DMS79 treated with DMSO at 0.1 percent for 48 hours (cell line): ENCODE data around the gene COQ7.

ENCODE experiments used
- DNase-seq: peaks from one replicate; lab custom pipeline; 2025; lab: John Stamatoyannopoulos, UW

Gene COQ7

GRCh38 chr16:19113577-19114358 is 46.4 kb downstream of the COQ7 start, which contains the start of gene ITPRIPL2:
TSS of gene ITPRIPL2 (plus strand) at chr16:19113964. CDS start at chr16:19114462, 498 bp downstream.
- no peak for DNase-seq

GRCh38 chr16:19114359-19115147 is 47.1 kb downstream of the COQ7 start:
- DNase-seq = peak; percentile 26

- no peak for DNase-seq
Observed at GRCh38 chr16:19115148-19116021, 48.0 kb downstream of the COQ7 start.

GRCh38 chr16:19116711-19117449 is 49.5 kb downstream of the COQ7 start:
- DNase-seq = no peak

- DNase-seq = no peak
Observed at GRCh38 chr16:19118938-19119431, 51.6 kb downstream of the COQ7 start.

- no peak for DNase-seq
Observed at GRCh38 chr16:19119564-19119963, 52.1 kb downstream of the COQ7 start.

GRCh38 chr16:19123535-19124178 is 56.2 kb downstream of the COQ7 start:
- DNase-seq = no peak

- DNase-seq = no peak
Observed at GRCh38 chr16:19126300-19126699, 58.9 kb downstream of the COQ7 start.

GRCh38 chr16:19127205-19127604 is 59.8 kb downstream of the COQ7 start:
- DNase-seq = no peak

- no peak for DNase-seq
Observed at GRCh38 chr16:19127674-19128131, 60.3 kb downstream of the COQ7 start.

GRCh38 chr16:19128454-19129200 is 61.2 kb downstream of the COQ7 start:
- no peak for DNase-seq
